HG03558 (cell line): ENCODE measurements around the gene OGG1.
A peak's percentile ranks its signal among the peaks of the same experiment; 100 is the strongest.

Source experiments
- ATAC-seq: cut with Tn5 transposase; IDR thresholded peaks from one replicate; pipeline ENCODE4 v1.9.1; 2021; ENCODE audit warnings: moderate number of reproducible peaks; ENCODE audit not compliant: unreplicated experiment; ENCODE audit errors: extremely low read depth

OGG1 gene

GRCh38 chr3:9727041-9727595 is 22.6 kb upstream of the OGG1 start:
- ATAC-seq: no peak

- no peak for ATAC-seq
These were observed 22.0 kb upstream of the OGG1 start for GRCh38 chr3:9727743-9728142.

- no peak for ATAC-seq
These were observed 20.3 kb upstream of the OGG1 start for GRCh38 chr3:9729419-9729818.

GRCh38 chr3:9730657-9731205 is 19.0 kb upstream of the OGG1 start:
- ATAC-seq: peak; percentile 9

- ATAC-seq: peak; percentile 79
These were observed 18.3 kb upstream of the OGG1 start, which contains the start of gene BRPF1 for GRCh38 chr3:9731206-9732079. TSS of gene BRPF1 (plus strand) at chr3:9731735. CDS start at chr3:9734141, 2,406 bp downstream.

- ATAC-seq: no peak
These were observed 17.5 kb upstream of the OGG1 start for GRCh38 chr3:9732080-9732739.

DNA sequence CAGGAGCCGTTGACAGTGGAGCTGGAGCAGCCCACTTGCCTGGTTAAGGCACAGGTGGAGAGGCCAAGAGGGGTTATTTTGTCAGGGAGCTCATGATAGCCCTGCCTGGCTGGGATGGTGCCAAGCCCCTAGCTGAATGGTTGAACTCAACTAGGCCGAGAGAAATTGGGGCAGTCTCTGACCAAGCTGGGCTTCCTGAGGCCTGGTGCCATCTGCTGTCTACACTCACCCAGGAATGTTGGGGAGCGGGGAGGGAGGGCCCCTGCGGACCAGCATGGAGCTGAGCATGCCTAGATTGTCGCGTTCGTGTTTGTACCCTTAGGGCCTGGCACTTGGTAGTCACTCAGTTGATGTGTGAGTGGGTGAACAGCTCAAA is 17.0 kb upstream of the OGG1 start:
- no peak for ATAC-seq

DNA sequence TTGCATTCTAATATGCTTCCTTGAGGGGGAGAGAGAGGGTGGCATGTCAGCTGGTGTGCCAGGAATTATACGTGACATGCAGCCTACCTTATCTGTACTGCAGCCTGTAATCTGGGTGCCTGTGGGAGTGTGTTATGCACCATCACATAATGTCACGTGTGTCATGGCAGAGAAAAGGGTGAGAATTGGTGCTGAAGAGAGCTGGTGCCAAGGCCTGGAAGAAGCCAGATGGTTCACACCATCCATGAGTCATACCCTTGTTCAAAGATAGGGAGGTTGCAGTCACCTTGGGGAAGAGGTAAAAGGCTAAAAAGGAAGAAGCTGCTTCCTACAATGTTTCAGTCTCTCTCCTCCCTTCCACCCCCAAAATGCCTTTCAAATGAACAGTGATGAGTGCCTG is 12.9 kb upstream of the OGG1 start:
- no peak for ATAC-seq

- ATAC-seq: no peak
These were observed 10.6 kb upstream of the OGG1 start for GRCh38 chr3:9739181-9739580.

DNA sequence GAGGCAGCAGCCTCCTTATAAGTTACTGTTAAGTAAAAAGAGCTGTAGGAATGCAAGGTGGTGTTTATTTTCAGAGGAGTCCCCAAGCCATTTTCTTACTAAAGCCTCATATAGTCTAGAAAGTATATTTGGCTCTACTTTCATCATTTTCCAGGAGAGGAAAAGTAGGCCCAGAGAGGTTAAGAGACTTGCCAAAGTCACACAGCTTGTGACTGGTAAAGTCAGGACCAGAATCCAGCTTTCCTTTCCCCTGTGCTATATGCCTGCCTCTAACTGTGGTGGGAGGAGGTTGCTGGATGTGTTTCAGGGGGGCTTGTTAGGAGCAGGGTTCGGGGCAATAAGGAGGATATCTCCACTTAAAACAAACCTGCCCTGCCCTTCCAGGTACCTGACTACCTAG is 7.2 kb upstream of the OGG1 start:
- ATAC-seq: no peak

- ATAC-seq: no peak
These were observed 6.2 kb upstream of the OGG1 start for GRCh38 chr3:9743548-9743947.

- no peak for ATAC-seq
These were observed 5.6 kb upstream of the OGG1 start for GRCh38 chr3:9744162-9744561.

GRCh38 chr3:9745521-9745920 is 4.2 kb upstream of the OGG1 start:
- ATAC-seq: no peak

GRCh38 chr3:9746330-9746729 is 3.4 kb upstream of the OGG1 start:
- no peak for ATAC-seq

GRCh38 chr3:9747267-9747666 is 2.5 kb upstream of the OGG1 start:
- no peak for ATAC-seq

- no peak for ATAC-seq
These were observed 1.7 kb upstream of the OGG1 start for GRCh38 chr3:9748031-9748430.

DNA sequence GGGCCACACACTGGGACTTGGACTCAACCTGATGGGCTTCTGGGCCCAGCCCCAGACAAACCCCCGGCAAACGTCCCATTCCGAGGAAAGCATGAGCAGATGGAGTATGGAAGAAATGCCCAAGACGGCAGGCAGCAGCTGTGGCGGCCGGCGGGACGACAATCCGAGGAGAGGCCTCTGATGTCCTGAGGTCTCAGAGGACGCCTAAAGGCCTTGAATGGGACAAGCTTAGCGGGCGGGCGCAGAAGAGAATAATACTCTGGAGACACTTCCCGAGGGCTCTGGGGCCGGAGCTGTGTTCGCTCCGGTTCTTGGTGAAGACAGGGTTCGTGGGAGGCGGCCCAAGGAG is 482 bp upstream of the OGG1 start:
- no peak for ATAC-seq

DNA sequence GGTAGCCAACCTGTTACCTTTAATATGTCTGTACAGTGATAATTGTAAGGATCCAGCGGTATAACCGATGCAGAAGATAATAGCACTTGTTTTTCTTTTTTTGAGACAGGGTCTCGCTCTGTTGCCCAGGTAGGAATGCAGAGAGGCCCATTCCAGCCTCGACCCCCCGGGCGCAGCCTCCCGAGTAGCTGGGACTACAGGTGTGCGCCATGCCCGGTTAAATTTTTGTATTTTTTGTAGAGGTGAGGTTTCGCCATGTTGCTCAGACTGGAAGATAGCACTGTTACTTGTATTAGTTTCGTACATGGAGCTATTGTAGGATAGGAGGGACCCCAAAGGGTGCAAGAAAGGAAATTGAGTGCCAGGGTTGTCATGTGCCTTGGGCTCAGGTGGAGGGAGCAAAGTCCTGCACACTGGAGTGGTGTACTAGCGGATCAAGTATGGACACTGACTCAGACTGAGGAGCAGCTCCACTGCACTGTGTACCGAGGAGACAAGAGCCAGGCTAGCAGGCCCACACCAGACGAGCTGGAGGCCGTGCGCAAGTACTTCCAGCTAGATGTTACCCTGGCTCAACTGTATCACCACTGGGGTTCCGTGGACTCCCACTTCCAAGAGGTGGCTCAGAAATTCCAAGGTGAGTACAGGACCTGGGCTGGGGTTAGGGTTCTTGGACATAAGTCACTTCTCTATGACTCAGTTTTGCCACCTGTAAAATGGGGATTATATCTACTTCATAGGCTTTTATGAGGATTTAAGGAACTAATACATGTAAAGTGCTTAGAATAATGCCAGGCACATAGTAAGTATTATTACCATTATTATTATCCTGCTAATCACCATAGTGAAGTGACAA is 1.0 kb downstream of the OGG1 start:
- ATAC-seq: no peak

DNA sequence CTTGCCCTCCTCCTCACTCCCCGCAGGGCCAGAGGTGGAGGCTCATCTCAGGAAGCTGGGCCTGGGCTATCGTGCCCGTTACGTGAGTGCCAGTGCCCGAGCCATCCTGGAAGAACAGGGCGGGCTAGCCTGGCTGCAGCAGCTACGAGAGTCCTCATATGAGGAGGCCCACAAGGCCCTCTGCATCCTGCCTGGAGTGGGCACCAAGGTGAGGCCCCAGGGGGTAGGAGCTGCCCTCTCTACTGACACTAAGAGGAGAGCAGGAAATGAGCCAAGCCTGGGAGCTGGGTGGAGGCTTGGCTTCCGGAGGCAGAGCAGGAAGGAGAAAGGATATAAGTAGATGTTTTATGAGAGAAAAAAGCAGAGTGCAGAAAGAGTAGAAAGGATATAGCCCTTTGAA is 4.9 kb downstream of the OGG1 start:
- ATAC-seq: no peak

DNA sequence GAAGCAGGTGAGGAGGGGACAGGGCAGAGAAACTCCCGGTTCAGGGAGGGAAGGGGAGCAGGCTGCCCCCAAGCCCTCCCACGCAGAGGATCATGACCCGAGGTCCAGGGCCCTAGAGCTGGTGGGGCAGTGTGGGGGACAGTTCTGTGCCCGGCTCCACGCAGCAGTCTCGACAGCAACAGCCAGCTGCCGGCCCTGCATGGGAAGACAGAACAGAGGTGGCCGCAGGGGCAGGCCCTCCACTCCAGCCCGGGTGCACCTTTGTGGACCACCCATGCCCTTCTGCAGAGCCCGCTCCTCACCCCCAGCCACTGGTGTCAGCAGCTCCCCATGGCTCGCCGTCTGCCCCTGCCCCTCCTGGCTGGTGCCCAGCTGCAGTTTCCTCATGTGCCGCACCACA is 7.7 kb downstream of the OGG1 start:
- no peak for ATAC-seq
